GM12872 (cell line): ENCODE results near the gene ID3.

Experiments used
- CTCF ChIP-seq: IDR thresholded peaks from 3 replicates; pipeline ENCODE4 v1.5.1; 2011; ENCODE audit warnings: low read depth, mild to moderate bottlenecking, low read length, moderate library complexity; ENCODE audit not compliant: insufficient read depth

The ID3 gene

GRCh38 chr1:23576338-23577055 lies 17.2 kb upstream of the ID3 start:
- TF ChIP-seq CTCF: 0 out of 3 replicates have a peak, but pooled peaks have one; percentile 2

GRCh38 chr1:23575226-23575810 lies 16.0 kb upstream of the ID3 start:
- no peak for TF ChIP-seq CTCF

GRCh38 chr1:23574265-23574754 lies 15.0 kb upstream of the ID3 start:
- no peak for TF ChIP-seq CTCF

- no peak for TF ChIP-seq CTCF
These were observed 14.4 kb upstream of the ID3 start for GRCh38 chr1:23573574-23574182.

- no peak for TF ChIP-seq CTCF
These were observed 12.2 kb upstream of the ID3 start for GRCh38 chr1:23571465-23571864.

GRCh38 chr1:23570001-23570691 lies 10.8 kb upstream of the ID3 start:
- TF ChIP-seq CTCF: no peak

- TF ChIP-seq CTCF: no peak
These were observed 9.5 kb upstream of the ID3 start for GRCh38 chr1:23568608-23569383.
